Measurements from ENCODE around the gene METTL2A.
"Not testable (repeated sequence)": the region's sequence is repeated elsewhere in the genome, so short reads cannot be mapped to it uniquely, and the experiment has no call there.

Gene METTL2A, protein sequence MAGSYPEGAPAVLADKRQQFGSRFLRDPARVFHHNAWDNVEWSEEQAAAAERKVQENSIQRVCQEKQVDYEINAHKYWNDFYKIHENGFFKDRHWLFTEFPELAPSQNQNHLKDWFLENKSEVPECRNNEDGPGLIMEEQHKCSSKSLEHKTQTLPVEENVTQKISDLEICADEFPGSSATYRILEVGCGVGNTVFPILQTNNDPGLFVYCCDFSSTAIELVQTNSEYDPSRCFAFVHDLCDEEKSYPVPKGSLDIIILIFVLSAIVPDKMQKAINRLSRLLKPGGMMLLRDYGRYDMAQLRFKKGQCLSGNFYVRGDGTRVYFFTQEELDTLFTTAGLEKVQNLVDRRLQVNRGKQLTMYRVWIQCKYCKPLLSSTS

GRCh38 chr17:62423647-62424461 is at the start of gene METTL2A:
METTL2A (plus strand) TSS chr17:62423897; CDS start chr17:62423903, 6 bp downstream.
- DNase-seq (ENCODE audit: extremely low read depth in 1 of 2, low read depth in 1 of 2): peak; percentile 54 to 70

DNA sequence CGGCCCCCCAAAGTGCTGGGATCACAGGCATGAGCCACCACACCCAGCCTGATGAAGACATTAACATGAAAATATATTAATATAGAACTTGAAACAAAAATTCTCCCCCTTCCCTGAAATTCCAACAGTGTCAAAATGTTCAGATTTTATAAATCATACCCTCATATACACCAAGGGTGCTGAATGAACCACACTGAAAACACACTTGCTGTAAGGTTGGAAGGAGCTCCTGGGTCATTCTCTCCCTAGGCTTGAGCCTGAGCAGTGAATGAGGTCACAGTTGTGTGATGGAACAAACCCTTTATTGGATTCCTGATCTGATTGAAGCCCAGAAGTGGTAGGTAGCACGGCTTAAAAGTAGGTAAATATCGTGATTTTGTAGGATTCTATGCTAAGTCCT is 43.4 kb upstream of the METTL2A start, which contains the start of gene EFCAB3:
EFCAB3 (plus strand) TSS at position 301 of the 400 bp plus-strand sequence. CDS start 2,427 bp downstream, outside the sequence.
- DNase-seq (ENCODE audit: extremely low read depth in 1 of 2, low read depth in 1 of 2): no peak

GRCh38 chr17:62381561-62381960 is 42.1 kb upstream of the METTL2A start:
- DNase-seq (ENCODE audit: extremely low read depth in 1 of 2, low read depth in 1 of 2): no peak

DNA sequence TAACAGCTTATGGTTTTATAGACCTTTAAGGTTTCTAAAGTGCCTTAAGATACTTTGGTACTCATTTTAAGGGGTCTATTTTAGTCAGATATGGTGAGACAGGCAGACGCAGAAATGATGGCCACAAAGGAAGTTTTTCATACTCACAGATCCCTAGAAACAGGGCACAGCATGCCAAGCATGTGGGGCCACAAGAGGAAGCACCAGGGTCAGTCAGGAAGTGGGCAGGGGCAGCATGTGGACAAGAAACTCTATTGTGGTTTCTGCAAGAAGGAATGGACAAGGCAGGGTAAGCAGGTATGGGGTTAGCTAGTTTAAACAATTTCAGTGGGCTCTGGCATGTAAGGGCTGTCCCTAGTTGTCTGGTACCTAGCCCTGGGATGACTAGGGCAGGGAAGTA is 34.8 kb upstream of the METTL2A start:
- no peak for DNase-seq (ENCODE audit: extremely low read depth in 1 of 2, low read depth in 1 of 2)

DNA sequence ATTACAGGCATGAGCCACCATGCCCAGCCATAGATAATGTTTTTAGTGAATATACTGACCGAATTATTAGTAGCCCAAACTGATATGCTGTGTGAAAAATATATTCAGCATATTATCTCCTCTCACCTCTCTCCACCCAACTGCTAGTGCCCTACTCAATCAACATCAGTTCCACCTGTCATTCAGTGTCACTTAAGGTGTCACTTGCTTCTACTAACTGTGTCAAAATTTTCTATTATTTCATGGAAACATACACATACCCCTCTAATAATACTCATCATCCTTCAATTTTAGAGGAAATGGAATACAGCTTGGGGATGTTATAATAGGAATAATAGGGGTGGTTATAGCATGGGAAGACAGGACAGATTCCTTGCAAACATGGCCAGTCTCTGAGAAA is 30.8 kb upstream of the METTL2A start:
- no peak for DNase-seq (ENCODE audit: extremely low read depth in 1 of 2, low read depth in 1 of 2)

DNA sequence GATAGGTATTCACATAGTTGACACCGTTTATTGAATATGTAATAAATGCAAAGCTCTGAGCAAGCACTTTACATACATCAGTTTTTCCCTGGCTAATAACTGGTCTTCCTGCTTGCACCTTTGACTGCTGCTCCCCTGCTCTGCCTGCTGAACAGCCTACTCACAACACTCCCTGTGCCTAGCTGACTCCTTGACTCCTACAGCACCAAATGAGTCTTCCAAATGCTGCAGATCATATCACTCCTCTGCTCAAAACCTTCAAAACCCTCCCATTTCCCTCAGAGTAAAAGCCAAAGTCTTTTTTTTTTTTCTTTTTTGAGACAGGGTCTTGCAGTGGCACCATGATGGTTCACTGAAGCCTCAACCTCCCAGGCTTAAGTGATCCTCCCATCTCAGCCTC is 24.8 kb upstream of the METTL2A start:
- no peak for DNase-seq (ENCODE audit: extremely low read depth in 1 of 2, low read depth in 1 of 2)

DNA sequence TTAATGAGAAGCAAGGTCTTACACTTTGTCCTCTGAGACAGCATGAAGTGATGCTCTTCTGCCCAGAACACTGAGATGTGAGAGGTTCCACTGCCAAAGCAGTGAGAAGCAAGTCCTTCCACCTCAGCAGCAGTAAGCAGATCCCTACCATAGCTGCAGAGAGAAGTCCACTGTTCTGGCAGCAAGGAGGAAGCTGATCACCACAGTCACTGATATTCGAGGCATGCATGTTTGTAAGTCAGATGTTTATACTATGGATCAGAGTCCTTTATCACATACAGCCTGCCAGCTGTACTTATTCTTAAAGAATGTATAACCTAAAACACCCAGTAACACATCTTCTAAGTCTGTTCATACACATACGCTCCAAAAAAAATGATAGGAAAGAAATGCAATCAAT is 18.2 kb upstream of the METTL2A start:
- no peak for DNase-seq (ENCODE audit: extremely low read depth in 1 of 2, low read depth in 1 of 2)

GRCh38 chr17:62413090-62413489 is 10.6 kb upstream of the METTL2A start:
- not testable (repeated sequence) for DNase-seq (ENCODE audit: extremely low read depth in 1 of 2, low read depth in 1 of 2)

DNA sequence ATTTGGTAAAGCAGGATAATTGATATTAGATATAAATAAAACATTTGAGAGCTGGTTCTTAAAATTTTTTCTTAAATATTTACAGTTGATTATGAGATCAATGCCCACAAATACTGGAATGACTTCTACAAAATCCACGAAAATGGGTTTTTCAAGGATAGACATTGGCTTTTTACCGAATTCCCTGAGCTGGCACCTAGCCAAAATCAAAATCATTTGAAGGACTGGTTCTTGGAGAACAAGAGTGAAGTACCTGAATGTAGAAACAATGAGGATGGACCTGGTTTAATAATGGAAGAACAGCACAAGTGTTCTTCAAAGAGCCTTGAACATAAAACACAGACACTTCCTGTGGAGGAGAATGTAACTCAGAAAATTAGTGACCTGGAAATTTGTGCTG is 2.5 kb downstream of the METTL2A start:
- DNase-seq (ENCODE audit: extremely low read depth in 1 of 2, low read depth in 1 of 2): not testable (repeated sequence)

- not testable (repeated sequence) for DNase-seq (ENCODE audit: extremely low read depth in 1 of 2, low read depth in 1 of 2)
These were observed 11.6 kb downstream of the METTL2A start for GRCh38 chr17:62435251-62435650.

- DNase-seq (ENCODE audit: extremely low read depth in 1 of 2, low read depth in 1 of 2): not testable (repeated sequence)
These were observed 17.5 kb downstream of the METTL2A start for GRCh38 chr17:62441181-62441580.

- no peak for DNase-seq (ENCODE audit: extremely low read depth in 1 of 2, low read depth in 1 of 2)
These were observed 20.4 kb downstream of the METTL2A start for GRCh38 chr17:62444063-62444462.

DNA sequence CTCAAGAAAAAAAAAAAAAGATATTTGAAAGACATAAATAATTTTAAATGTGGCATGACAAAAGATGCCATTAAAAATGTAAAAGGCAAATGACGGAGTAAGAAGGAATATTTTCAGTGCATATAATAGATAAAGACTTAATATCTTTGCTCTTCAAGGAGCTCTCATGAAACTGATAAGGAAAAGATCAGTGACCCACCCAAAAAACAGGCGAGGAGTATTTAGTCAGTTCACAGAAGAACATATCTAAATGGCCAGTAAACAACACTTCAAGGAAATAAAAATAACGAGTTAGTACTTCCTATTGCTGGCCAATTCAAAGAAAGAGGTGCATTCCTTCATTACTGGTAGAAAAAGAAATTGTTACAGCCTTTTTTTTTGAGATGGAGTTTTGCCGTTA is 22.1 kb downstream of the METTL2A start:
- DNase-seq (ENCODE audit: extremely low read depth in 1 of 2, low read depth in 1 of 2): not testable (repeated sequence)

DNA sequence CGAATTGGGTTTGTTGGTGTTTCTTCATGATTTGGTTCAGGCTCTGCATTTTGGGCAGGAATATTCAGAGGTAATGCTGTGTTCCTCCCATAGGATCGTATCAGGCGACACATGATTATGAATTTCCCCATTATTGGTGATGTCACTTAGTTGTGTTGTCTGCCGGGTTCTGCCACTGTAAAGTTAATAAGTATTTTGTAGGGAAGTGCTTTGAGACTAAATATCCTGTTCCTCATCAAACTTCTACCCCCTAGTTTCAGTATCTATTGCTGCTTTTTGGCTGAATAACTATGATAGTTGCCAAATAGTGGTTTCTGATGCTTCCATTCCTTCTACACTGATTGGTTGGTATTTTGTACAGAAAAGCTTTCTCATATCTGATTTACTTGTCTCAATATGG is 28.5 kb downstream of the METTL2A start:
- DNase-seq (ENCODE audit: extremely low read depth in 1 of 2, low read depth in 1 of 2): not testable (repeated sequence)

- DNase-seq (ENCODE audit: extremely low read depth in 1 of 2, low read depth in 1 of 2): not testable (repeated sequence)
These were observed 29.3 kb downstream of the METTL2A start for GRCh38 chr17:62453041-62453440.

- DNase-seq (ENCODE audit: extremely low read depth in 1 of 2, low read depth in 1 of 2): not testable (repeated sequence)
These were observed 30.0 kb downstream of the METTL2A start for GRCh38 chr17:62453656-62454055.

DNA sequence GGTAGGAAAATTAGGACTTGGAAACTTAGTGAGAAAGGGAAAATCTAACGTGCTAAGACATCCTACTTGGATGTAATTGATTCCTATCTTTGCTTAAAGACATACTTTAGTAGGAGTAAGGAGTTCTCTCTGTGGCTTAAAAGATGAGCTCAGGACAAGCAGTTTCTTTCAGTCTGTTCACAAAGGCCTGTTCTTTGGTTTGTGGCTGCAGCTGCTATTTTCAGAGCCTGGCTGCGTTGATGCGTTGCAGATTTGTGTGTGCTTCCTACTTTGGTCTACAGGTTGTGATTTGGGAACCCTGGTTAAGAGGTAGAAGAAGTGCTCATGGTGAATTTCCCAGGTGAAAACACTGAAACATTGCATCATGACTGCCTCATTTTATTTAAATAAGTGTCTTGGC is 30.4 kb downstream of the METTL2A start:
- not testable (repeated sequence) for DNase-seq (ENCODE audit: extremely low read depth in 1 of 2, low read depth in 1 of 2)

GRCh38 chr17:62456016-62456415 is 32.3 kb downstream of the METTL2A start:
- no peak for DNase-seq (ENCODE audit: extremely low read depth in 1 of 2, low read depth in 1 of 2)

GRCh38 chr17:62458483-62458882 is 34.8 kb downstream of the METTL2A start:
- not testable (repeated sequence) for DNase-seq (ENCODE audit: extremely low read depth in 1 of 2, low read depth in 1 of 2)

GRCh38 chr17:62464422-62464821 is 40.7 kb downstream of the METTL2A start:
- DNase-seq (ENCODE audit: extremely low read depth in 1 of 2, low read depth in 1 of 2): not testable (repeated sequence)

- DNase-seq (ENCODE audit: extremely low read depth in 1 of 2, low read depth in 1 of 2): not testable (repeated sequence)
These were observed 41.6 kb downstream of the METTL2A start for GRCh38 chr17:62465271-62465670.

Data from activated CD8-positive, alpha-beta memory T cell treated with anti-CD3 and anti-CD28 coated beads for 1 hour (primary cell).